ENCODE data around the gene ZNF516. TPM values are rescaled to one million over a fixed set of nuclear protein-coding genes. Genes with fewer than 3 reads are reported as not detected.
A peak's percentile ranks its signal among the peaks of the same experiment; 100 is the strongest.

ZNF516 gene
- total and polyA plus RNA-seq, 2 experiments from 2014 or later = 18.2 to 29.2 TPM

GRCh38 chr18:76484749-76485387 is 10.2 kb downstream of the ZNF516 start:
- peaks cover 83% of the 10 kb centered on the region for H4K20me1 ChIP-seq (ENCODE audit: insufficient read depth, poor library complexity, severe bottlenecking)
- DNase-seq (ENCODE audit: low spot score) = no peak
- WGBS (ENCODE audit: low lambda C conversion rate, missing lambda C conversion rate) = 76% methylated on average over 6 of the region's 6 CpGs
- TF ChIP-seq CTCF (IDR thresholded peaks at IDR 0.05; ENCODE audit: poor library complexity) = no peak
- TF ChIP-seq EZH2phosphoT487 (IDR thresholded peaks at IDR 0.05; ENCODE audit: low read depth, severe bottlenecking, unreplicated experiment) = no peak
- no peak for TF ChIP-seq EZH2 (IDR thresholded peaks at IDR 0.05; ENCODE audit: borderline replicate concordance)
- peak overlapping the region; percentile 63 for H3K27ac ChIP-seq
- H3K9me3 ChIP-seq (ENCODE audit: low read depth) = no peaks in the 10 kb centered on the region
- no peaks in the 10 kb centered on the region for H3K27me3 ChIP-seq
- H3K4me3 ChIP-seq = no peak overlapping the region
- no peaks in the 10 kb centered on the region for H3K9me2 ChIP-seq (replicated peaks; ENCODE audit: insufficient read depth)
- no peaks in the 10 kb centered on the region for H3K36me3 ChIP-seq (replicated peaks; ENCODE audit: insufficient read depth, low read depth)
- H3K4me2 ChIP-seq = peak overlapping the region; percentile 41
- peaks cover 43% of the 10 kb centered on the region for H3K4me1 ChIP-seq (ENCODE audit: insufficient read depth)
- no peak overlapping the region for H2AFZ ChIP-seq
- peaks cover 100% of the 10 kb centered on the region for H3K79me2 ChIP-seq

GRCh38 chr18:76483780-76484179 is 11.3 kb downstream of the ZNF516 start:
- H3K4me1 ChIP-seq (ENCODE audit: insufficient read depth) = peaks cover 39% of the 10 kb centered on the region
- no peak for TF ChIP-seq EZH2phosphoT487 (IDR thresholded peaks at IDR 0.05; ENCODE audit: low read depth, severe bottlenecking, unreplicated experiment)
- no peak for TF ChIP-seq EZH2 (IDR thresholded peaks at IDR 0.05; ENCODE audit: borderline replicate concordance)
- TF ChIP-seq CTCF (IDR thresholded peaks at IDR 0.05; ENCODE audit: poor library complexity) = no peak
- peak overlapping the region; percentile 41 for H3K4me2 ChIP-seq
- H3K4me3 ChIP-seq = no peak overlapping the region
- H3K9me3 ChIP-seq (ENCODE audit: low read depth) = no peaks in the 10 kb centered on the region
- no peak overlapping the region for H2AFZ ChIP-seq
- no peaks in the 10 kb centered on the region for H3K36me3 ChIP-seq (replicated peaks; ENCODE audit: insufficient read depth, low read depth)
- peaks cover 82% of the 10 kb centered on the region for H4K20me1 ChIP-seq (ENCODE audit: insufficient read depth, poor library complexity, severe bottlenecking)
- H3K27me3 ChIP-seq = no peaks in the 10 kb centered on the region
- H3K79me2 ChIP-seq = peaks cover 100% of the 10 kb centered on the region
- peak; percentile 55 for DNase-seq (ENCODE audit: low spot score)
- H3K9me2 ChIP-seq (replicated peaks; ENCODE audit: insufficient read depth) = no peaks in the 10 kb centered on the region
- WGBS (ENCODE audit: low lambda C conversion rate, missing lambda C conversion rate) = 87% methylated on average over 10 of the region's 10 CpGs
- H3K27ac ChIP-seq = peak overlapping the region; percentile 63

- Histone ChIP-seq H3K4me3 (no peak overlapping the region), H2AFZ (no peak overlapping the region), H3K4me2 (peak overlapping the region; percentile 41), H3K36me3 (replicated peaks; ENCODE audit: insufficient read depth, low read depth) (no peaks in the 10 kb centered on the region), H4K20me1 (ENCODE audit: insufficient read depth, poor library complexity, severe bottlenecking) (peaks cover 82% of the 10 kb centered on the region), H3K9me2 (replicated peaks; ENCODE audit: insufficient read depth) (no peaks in the 10 kb centered on the region), H3K4me1 (ENCODE audit: insufficient read depth) (peaks cover 33% of the 10 kb centered on the region), H3K27ac (peak overlapping the region; percentile 63), H3K9me3 (ENCODE audit: low read depth) (no peaks in the 10 kb centered on the region), H3K27me3 (no peaks in the 10 kb centered on the region), H3K79me2 (peaks cover 100% of the 10 kb centered on the region)
- 87% methylated on average over 15 of the region's 15 CpGs for WGBS (ENCODE audit: low lambda C conversion rate, missing lambda C conversion rate)
- no peak for TF ChIP-seq EZH2 (IDR thresholded peaks at IDR 0.05; ENCODE audit: borderline replicate concordance)
- no peak for TF ChIP-seq CTCF (IDR thresholded peaks at IDR 0.05; ENCODE audit: poor library complexity)
- no peak for TF ChIP-seq EZH2phosphoT487 (IDR thresholded peaks at IDR 0.05; ENCODE audit: low read depth, severe bottlenecking, unreplicated experiment)
- DNase-seq (ENCODE audit: low spot score) = peak; percentile 37
Measured at GRCh38 chr18:76482971-76483691, 11.9 kb downstream of the ZNF516 start.

Measured in hepatocyte (in vitro differentiated cells).